GM18511 (cell line): ENCODE data around the gene DNAJB6.

Experiments used
- ATAC-seq: cut with Tn5 transposase; IDR thresholded peaks from one replicate; pipeline ENCODE4 v1.9.1; 2021; ENCODE audit warnings: mild to moderate bottlenecking, moderate library complexity; ENCODE audit not compliant: unreplicated experiment

DNAJB6 gene

GRCh38 chr7:157362729-157363128 is 25.9 kb downstream of the DNAJB6 start:
- ATAC-seq = no peak

GRCh38 chr7:157366722-157367121 is 29.9 kb downstream of the DNAJB6 start:
- ATAC-seq = no peak

GRCh38 chr7:157368955-157369354 is 32.2 kb downstream of the DNAJB6 start:
- no peak for ATAC-seq

GRCh38 chr7:157370742-157371141 is 33.9 kb downstream of the DNAJB6 start:
- ATAC-seq = no peak

- ATAC-seq = no peak
Measured at GRCh38 chr7:157371296-157371695, 34.5 kb downstream of the DNAJB6 start.

GRCh38 chr7:157372300-157373232 is 35.8 kb downstream of the DNAJB6 start:
- no peak for ATAC-seq

GRCh38 chr7:157373493-157373892 is 36.7 kb downstream of the DNAJB6 start:
- no peak for ATAC-seq

GRCh38 chr7:157375410-157375809 is 38.6 kb downstream of the DNAJB6 start:
- no peak for ATAC-seq

GRCh38 chr7:157377436-157378124 is 40.8 kb downstream of the DNAJB6 start:
- no peak for ATAC-seq

GRCh38 chr7:157378390-157378789 is 41.6 kb downstream of the DNAJB6 start:
- no peak for ATAC-seq

GRCh38 chr7:157379493-157379892 is 42.7 kb downstream of the DNAJB6 start:
- ATAC-seq = no peak

- no peak for ATAC-seq
Measured at GRCh38 chr7:157380416-157380815, 43.6 kb downstream of the DNAJB6 start.

- ATAC-seq = no peak
Measured at GRCh38 chr7:157383868-157384267, 47.1 kb downstream of the DNAJB6 start.

GRCh38 chr7:157384301-157384700 is 47.5 kb downstream of the DNAJB6 start:
- ATAC-seq = no peak

- peak; percentile 88 for ATAC-seq
Measured at GRCh38 chr7:157386979-157387800, 50.4 kb downstream of the DNAJB6 start.

- ATAC-seq = no peak
Measured at GRCh38 chr7:157388301-157388700, 51.5 kb downstream of the DNAJB6 start.

GRCh38 chr7:157389951-157390730 is 53.3 kb downstream of the DNAJB6 start:
- ATAC-seq = no peak

GRCh38 chr7:157391036-157391710 is 54.4 kb downstream of the DNAJB6 start:
- ATAC-seq = no peak

- no peak for ATAC-seq
Measured at GRCh38 chr7:157392256-157393037, 55.6 kb downstream of the DNAJB6 start.
